Lower leg skin (tissue), 3 donors: ENCODE data around the gene C1QTNF4.

ENCODE experiments used
- POLR2A ChIP-seq, 2 donors: fragments of 450-650 bp; IDR thresholded peaks; one replicate each; pipeline ENCODE4 v1.6.1; 2016 to 2017; ENCODE audit warnings: antibody characterized with exemption in 2 of 2, mild to moderate bottlenecking in 1 of 2, moderate library complexity in 1 of 2
- TF ChIP-seq, protein P1 (sequence below), 3 donors: fragments of 450-650 bp; IDR thresholded peaks; one replicate each; pipeline ENCODE4 v1.5.1; 2016; ENCODE audit warnings: antibody characterized with exemption in 3 of 3, mild to moderate bottlenecking in 3 of 3, moderate library complexity in 2 of 3

DNA sequence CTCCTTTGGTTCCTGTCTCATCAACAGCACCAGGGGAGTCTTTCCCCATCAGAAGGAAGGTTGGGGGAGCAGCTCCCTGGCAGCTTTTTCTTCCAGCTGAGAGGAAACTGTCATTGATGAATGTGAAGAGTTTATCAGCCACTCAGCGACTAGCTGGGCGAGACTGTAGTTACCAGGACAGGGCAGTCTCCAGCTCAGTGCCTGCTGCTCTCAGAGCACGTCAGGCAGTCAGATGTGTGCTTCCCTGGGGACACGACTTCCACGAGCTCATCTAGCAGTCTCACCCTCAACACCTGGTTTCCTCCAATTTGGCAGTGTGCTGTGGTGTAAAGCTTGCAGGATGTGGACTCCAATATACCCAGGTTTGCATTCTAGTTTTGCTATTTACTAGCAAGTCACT lies 12.5 kb upstream of the C1QTNF4 start:
- TF ChIP-seq, protein P1, sequence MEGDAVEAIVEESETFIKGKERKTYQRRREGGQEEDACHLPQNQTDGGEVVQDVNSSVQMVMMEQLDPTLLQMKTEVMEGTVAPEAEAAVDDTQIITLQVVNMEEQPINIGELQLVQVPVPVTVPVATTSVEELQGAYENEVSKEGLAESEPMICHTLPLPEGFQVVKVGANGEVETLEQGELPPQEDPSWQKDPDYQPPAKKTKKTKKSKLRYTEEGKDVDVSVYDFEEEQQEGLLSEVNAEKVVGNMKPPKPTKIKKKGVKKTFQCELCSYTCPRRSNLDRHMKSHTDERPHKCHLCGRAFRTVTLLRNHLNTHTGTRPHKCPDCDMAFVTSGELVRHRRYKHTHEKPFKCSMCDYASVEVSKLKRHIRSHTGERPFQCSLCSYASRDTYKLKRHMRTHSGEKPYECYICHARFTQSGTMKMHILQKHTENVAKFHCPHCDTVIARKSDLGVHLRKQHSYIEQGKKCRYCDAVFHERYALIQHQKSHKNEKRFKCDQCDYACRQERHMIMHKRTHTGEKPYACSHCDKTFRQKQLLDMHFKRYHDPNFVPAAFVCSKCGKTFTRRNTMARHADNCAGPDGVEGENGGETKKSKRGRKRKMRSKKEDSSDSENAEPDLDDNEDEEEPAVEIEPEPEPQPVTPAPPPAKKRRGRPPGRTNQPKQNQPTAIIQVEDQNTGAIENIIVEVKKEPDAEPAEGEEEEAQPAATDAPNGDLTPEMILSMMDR (IDR thresholded peaks at IDR 0.05): no peak
- TF ChIP-seq POLR2A (IDR thresholded peaks at IDR 0.05): no peak
